GM21367 (cell line): ENCODE results near the gene CAMTA1.

Experiments used
- ATAC-seq: cut with Tn5 transposase; IDR thresholded peaks from one replicate; pipeline ENCODE4 v1.9.1; 2021; ENCODE audit not compliant: unreplicated experiment

The CAMTA1 gene

DNA sequence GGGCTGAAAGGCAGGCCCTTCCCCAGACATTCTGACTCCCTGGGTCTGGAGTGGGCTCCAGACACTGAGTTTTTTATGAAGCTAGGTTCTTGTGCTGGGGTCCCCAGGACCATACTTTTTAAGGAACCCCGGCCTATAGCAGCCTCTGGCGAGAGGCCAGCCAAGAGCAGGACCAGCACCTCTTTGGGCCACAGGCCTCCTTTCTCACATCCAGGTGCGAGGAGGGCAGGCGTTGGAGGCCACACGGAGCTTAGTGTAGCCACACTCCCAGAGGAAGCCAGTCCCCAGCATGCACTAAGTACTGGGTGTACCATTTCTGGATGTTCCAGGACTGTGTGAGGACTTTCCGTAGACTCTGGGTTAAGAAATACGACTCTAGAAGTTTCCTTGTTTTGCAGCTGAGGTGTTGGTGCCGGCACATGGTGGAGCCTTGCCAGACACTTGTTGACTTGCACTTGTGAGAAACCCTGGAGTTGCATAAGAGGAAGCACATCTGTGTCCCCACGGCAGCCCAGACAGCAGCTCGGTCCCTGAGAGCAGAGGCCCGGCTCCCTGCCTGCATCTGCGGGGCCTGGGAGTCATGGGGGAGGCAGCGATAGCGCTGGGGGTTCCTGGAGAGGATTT lies 863.6 kb downstream of the CAMTA1 start:
- no peak for ATAC-seq

DNA sequence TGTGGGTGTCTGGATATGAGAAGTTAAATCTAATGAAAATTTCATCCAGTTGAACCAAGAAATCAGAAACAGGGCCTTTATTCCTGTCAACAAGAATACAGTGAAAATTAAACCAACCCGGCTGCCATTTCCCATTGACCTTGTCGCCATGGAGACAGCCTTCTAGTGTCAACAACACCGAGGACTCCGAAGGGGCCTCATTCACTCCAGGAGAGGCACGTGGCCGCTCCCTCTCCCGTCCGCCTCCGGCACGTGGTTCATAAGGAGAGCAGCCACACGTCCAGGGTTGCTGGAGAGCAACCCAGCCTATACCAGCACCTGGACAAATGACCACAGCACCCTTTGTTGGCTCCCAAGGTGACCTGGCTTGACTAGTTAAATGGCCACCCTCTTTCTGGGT lies 865.5 kb downstream of the CAMTA1 start:
- ATAC-seq: no peak

DNA sequence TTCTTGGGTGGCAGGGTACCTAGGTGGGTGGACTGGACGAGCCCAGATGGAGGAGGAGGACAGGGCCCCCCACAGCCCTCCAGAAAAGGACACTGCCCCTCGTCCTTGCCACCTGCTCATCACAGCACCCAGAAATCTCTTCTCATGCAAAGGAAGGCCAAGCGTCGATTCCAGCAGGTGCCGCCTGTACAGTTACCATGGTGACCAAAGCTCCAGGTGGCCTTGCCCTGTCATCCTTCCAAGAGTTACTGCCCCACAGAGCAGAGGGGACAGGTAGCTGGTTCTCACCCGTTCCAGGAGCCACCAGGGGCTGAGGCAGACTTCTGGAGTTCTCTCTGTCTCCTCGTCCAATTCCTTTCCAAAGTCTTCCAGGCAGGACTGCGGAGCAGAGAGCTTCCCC lies 865.9 kb downstream of the CAMTA1 start:
- ATAC-seq: no peak

DNA sequence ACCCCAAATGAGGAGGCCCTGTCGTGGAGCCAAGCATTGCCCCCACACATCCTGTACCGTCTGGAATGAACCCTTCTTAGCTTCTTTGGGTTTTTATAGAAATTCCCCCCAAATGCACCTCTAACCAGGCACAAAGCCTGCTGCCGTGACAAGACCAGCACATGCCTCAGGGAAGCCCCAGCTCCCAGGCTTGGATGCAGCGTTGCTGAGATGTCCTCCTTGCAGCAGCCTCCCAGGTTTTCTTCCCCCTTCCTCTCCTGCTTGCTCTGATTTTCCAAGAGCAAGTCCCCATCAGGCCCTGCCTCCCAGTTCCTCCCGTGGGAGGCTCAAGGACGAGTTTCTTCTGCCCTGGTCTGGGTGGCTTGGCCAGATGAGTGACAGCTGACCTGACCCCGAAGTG lies 866.8 kb downstream of the CAMTA1 start:
- no peak for ATAC-seq

- no peak for ATAC-seq
Measured at GRCh38 chr1:7652515-7653098, 867.4 kb downstream of the CAMTA1 start.

DNA sequence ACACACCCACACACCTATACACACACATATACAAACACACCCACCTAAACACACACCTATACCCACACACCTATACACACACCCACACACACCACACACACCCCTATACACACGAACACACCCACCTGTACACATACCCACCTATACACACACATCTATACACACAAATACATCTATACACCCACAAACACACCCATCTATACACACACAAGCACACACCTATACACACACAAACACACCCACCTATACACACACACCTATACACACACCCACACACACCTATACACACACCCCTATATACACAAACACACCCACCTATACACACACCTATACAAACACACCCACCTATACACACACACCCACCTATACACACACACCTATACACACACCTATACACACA lies 869.5 kb downstream of the CAMTA1 start:
- no peak for ATAC-seq

GRCh38 chr1:7655354-7655753 lies 870.1 kb downstream of the CAMTA1 start:
- no peak for ATAC-seq

- ATAC-seq: no peak
Measured at GRCh38 chr1:7656557-7657215, 871.4 kb downstream of the CAMTA1 start.

GRCh38 chr1:7657287-7658016 lies 872.2 kb downstream of the CAMTA1 start:
- ATAC-seq: no peak

- ATAC-seq: no peak
Measured at GRCh38 chr1:7658099-7658498, 872.8 kb downstream of the CAMTA1 start.

GRCh38 chr1:7659514-7659913 lies 874.3 kb downstream of the CAMTA1 start:
- ATAC-seq: no peak

GRCh38 chr1:7663451-7664146 lies 878.3 kb downstream of the CAMTA1 start:
- no peak for ATAC-seq

GRCh38 chr1:7664147-7664892 lies 879.1 kb downstream of the CAMTA1 start:
- ATAC-seq: no peak

GRCh38 chr1:7664893-7665250 lies 879.6 kb downstream of the CAMTA1 start:
- ATAC-seq: no peak

- ATAC-seq: no peak
Measured at GRCh38 chr1:7666249-7666648, 881.0 kb downstream of the CAMTA1 start.

- no peak for ATAC-seq
Measured at GRCh38 chr1:7667159-7667558, 881.9 kb downstream of the CAMTA1 start.

DNA sequence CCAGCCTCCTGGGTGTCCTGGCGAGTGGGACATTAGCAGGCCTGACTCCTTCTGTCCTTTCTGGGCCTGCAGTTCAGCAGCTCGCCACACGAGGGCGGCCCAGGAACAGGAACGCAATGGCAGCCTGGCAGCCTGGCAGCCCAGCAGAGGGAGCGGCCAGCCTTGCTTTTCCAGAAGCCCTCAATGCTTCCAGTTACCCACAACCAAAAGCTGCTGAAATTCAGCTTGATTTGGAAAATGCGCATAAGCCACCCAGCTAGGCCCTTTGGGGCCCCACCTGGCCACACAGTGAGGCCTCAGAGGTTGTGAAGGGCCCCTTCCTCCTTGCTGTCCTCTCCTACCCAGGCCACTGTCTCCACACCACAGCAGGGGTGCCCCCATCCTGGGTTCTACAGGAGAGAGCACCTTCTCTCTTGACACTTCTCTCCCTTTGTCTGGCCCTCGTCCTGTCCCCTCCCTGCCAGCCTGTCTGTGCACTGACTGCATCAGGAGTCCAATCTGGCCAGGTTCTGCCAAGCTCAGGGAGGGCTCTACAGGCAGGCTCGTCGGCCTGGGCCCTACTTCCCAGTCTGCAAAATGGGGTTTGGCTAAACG lies 882.5 kb downstream of the CAMTA1 start:
- ATAC-seq: no peak

GRCh38 chr1:7669559-7670311 lies 884.5 kb downstream of the CAMTA1 start:
- no peak for ATAC-seq

- ATAC-seq: no peak
Measured at GRCh38 chr1:7670334-7671145, 885.3 kb downstream of the CAMTA1 start.
